ENCODE results near the gene NELL1. TPM values are rescaled to one million over a fixed set of nuclear protein-coding genes. Genes with fewer than 3 reads are reported as not detected.

The NELL1 gene
- total RNA-seq, 1 experiment from 2014 or later = 0.19 TPM

GRCh38 chr11:21364866-21365624, 695.7 kb downstream of the NELL1 start:
- Histone ChIP-seq H3K9ac (ENCODE audit: low read length) (no peak overlapping the region), H4K20me1 (ENCODE audit: insufficient read depth, low read depth, low read length) (no peaks in the 10 kb centered on the region), H3K9me2 (replicated peaks; ENCODE audit: insufficient read depth, low read length) (no peaks in the 10 kb centered on the region), H3K4me2 (ENCODE audit: low read depth, low read length, poor library complexity, severe bottlenecking) (no peak overlapping the region), H2AFZ (ENCODE audit: low read length) (no peak overlapping the region), H3K4me3 (ENCODE audit: low read length) (no peak overlapping the region), H3K9me3 (ENCODE audit: low read length) (no peaks in the 10 kb centered on the region), H3K27me3 (ENCODE audit: low read length) (0 out of 2 replicates have a peak, but pooled peaks cover 2% of the 10 kb centered on the region), H3K27ac (ENCODE audit: low read length) (no peak overlapping the region), H3K36me3 (ENCODE audit: insufficient read depth, low read length) (no peaks in the 10 kb centered on the region), H3K4me1 (ENCODE audit: low read length) (no peaks in the 10 kb centered on the region), H3K79me2 (ENCODE audit: low read length) (no peaks in the 10 kb centered on the region)
- DNase-seq = no peak

DNA sequence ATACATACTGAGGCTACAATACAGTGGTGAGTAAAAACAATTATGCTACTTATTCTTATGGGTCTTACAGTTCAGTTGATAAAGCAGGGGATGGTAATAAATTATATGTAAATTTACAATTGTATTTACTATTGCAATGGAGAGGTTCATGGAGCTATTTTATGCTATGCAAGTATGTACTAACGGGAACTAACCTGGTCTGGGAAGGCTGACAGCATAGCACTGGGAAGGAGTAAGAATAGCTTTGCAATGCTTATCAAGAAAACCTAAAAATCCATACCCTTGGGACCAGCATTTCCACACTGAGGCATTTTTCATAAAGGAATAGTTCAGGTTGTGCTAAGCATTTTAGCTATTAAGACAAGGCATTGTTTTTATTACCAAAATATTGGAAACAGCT, 700.6 kb downstream of the NELL1 start:
- Histone ChIP-seq H3K4me1 (ENCODE audit: low read length) (no peaks in the 10 kb centered on the region), H3K9me2 (replicated peaks; ENCODE audit: insufficient read depth, low read length) (no peaks in the 10 kb centered on the region), H3K9ac (ENCODE audit: low read length) (no peak overlapping the region), H4K20me1 (ENCODE audit: insufficient read depth, low read depth, low read length) (no peaks in the 10 kb centered on the region), H3K4me2 (ENCODE audit: low read depth, low read length, poor library complexity, severe bottlenecking) (no peak overlapping the region), H2AFZ (ENCODE audit: low read length) (no peak overlapping the region), H3K79me2 (ENCODE audit: low read length) (no peaks in the 10 kb centered on the region), H3K27me3 (ENCODE audit: low read length) (no peaks in the 10 kb centered on the region), H3K4me3 (ENCODE audit: low read length) (no peak overlapping the region), H3K36me3 (ENCODE audit: insufficient read depth, low read length) (no peaks in the 10 kb centered on the region), H3K9me3 (ENCODE audit: low read length) (no peaks in the 10 kb centered on the region), H3K27ac (ENCODE audit: low read length) (no peak overlapping the region)
- DNase-seq = no peak

- Histone ChIP-seq H3K9ac (ENCODE audit: low read length) (no peak overlapping the region), H3K4me3 (ENCODE audit: low read length) (no peak overlapping the region), H3K27ac (ENCODE audit: low read length) (no peak overlapping the region), H3K79me2 (ENCODE audit: low read length) (no peaks in the 10 kb centered on the region), H4K20me1 (ENCODE audit: insufficient read depth, low read depth, low read length) (no peaks in the 10 kb centered on the region), H3K4me2 (ENCODE audit: low read depth, low read length, poor library complexity, severe bottlenecking) (no peak overlapping the region), H2AFZ (ENCODE audit: low read length) (no peak overlapping the region), H3K9me3 (ENCODE audit: low read length) (no peaks in the 10 kb centered on the region), H3K27me3 (ENCODE audit: low read length) (no peaks in the 10 kb centered on the region), H3K36me3 (ENCODE audit: insufficient read depth, low read length) (no peaks in the 10 kb centered on the region), H3K9me2 (replicated peaks; ENCODE audit: insufficient read depth, low read length) (no peaks in the 10 kb centered on the region), H3K4me1 (ENCODE audit: low read length) (no peaks in the 10 kb centered on the region)
- no peak for DNase-seq
Measured at GRCh38 chr11:21371044-21371443, 701.7 kb downstream of the NELL1 start.

DNA sequence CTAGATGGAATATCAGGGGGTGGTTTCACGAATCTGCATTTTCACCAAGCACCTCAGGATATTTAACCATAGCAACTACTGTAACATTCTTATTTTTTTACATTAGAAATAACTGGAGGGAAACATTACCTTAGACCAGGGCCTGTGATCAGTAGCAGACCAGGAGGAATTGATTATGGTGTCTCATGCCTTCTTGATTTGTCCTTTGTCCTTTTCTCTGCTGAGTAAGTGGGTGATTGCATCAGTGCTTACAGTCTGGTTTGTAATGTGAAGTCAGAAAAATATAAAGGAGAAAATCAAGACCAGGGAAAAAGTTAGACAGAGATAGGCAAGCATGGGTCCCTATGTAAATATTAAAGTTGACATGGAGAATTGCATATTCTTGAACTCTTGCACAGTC, 703.3 kb downstream of the NELL1 start:
- Histone ChIP-seq H2AFZ (ENCODE audit: low read length) (no peak overlapping the region), H3K9me2 (replicated peaks; ENCODE audit: insufficient read depth, low read length) (no peaks in the 10 kb centered on the region), H3K36me3 (ENCODE audit: insufficient read depth, low read length) (no peaks in the 10 kb centered on the region), H3K4me2 (ENCODE audit: low read depth, low read length, poor library complexity, severe bottlenecking) (no peak overlapping the region), H4K20me1 (ENCODE audit: insufficient read depth, low read depth, low read length) (no peaks in the 10 kb centered on the region), H3K4me3 (ENCODE audit: low read length) (no peak overlapping the region), H3K4me1 (ENCODE audit: low read length) (no peaks in the 10 kb centered on the region), H3K9ac (ENCODE audit: low read length) (no peak overlapping the region), H3K27ac (ENCODE audit: low read length) (no peak overlapping the region), H3K27me3 (ENCODE audit: low read length) (no peaks in the 10 kb centered on the region), H3K79me2 (ENCODE audit: low read length) (no peaks in the 10 kb centered on the region), H3K9me3 (ENCODE audit: low read length) (no peaks in the 10 kb centered on the region)
- DNase-seq = no peak

DNA sequence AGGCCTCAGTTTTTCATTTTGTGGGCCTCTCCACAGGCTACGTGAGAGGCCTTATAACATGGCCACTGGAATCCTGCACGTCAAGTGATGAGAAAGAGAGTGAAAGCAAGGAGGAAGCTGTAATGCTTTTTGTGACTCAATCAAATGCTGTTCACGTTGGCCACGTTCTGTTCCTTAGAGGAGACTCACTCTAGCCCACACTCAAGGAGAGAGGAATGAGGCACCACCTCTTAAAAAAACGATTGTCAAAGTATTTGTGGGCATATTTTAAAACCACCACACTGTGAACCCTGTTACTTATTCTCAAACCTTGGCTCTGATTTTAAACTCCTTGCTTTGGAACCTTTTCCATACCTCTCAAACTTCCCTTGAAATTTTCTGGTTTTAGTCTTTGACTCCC, 705.0 kb downstream of the NELL1 start:
- Histone ChIP-seq H3K27me3 (ENCODE audit: low read length) (no peaks in the 10 kb centered on the region), H3K4me1 (ENCODE audit: low read length) (no peaks in the 10 kb centered on the region), H3K9me2 (replicated peaks; ENCODE audit: insufficient read depth, low read length) (no peaks in the 10 kb centered on the region), H3K27ac (ENCODE audit: low read length) (no peak overlapping the region), H3K9ac (ENCODE audit: low read length) (no peak overlapping the region), H3K4me3 (ENCODE audit: low read length) (no peak overlapping the region), H3K36me3 (ENCODE audit: insufficient read depth, low read length) (no peaks in the 10 kb centered on the region), H3K79me2 (ENCODE audit: low read length) (no peaks in the 10 kb centered on the region), H4K20me1 (ENCODE audit: insufficient read depth, low read depth, low read length) (no peaks in the 10 kb centered on the region), H3K9me3 (ENCODE audit: low read length) (no peaks in the 10 kb centered on the region), H2AFZ (ENCODE audit: low read length) (no peak overlapping the region), H3K4me2 (ENCODE audit: low read depth, low read length, poor library complexity, severe bottlenecking) (no peak overlapping the region)
- no peak for DNase-seq

GRCh38 chr11:21385669-21386440, 716.5 kb downstream of the NELL1 start:
- Histone ChIP-seq H2AFZ (ENCODE audit: low read length) (no peak overlapping the region), H3K4me3 (ENCODE audit: low read length) (no peak overlapping the region), H3K4me1 (ENCODE audit: low read length) (no peaks in the 10 kb centered on the region), H3K9ac (ENCODE audit: low read length) (no peak overlapping the region), H3K4me2 (ENCODE audit: low read depth, low read length, poor library complexity, severe bottlenecking) (no peak overlapping the region), H3K36me3 (ENCODE audit: insufficient read depth, low read length) (no peaks in the 10 kb centered on the region), H4K20me1 (ENCODE audit: insufficient read depth, low read depth, low read length) (no peaks in the 10 kb centered on the region), H3K9me2 (replicated peaks; ENCODE audit: insufficient read depth, low read length) (no peaks in the 10 kb centered on the region), H3K27me3 (ENCODE audit: low read length) (peaks cover 3% of the 10 kb centered on the region; the same call in 1 of the 2 replicates), H3K9me3 (ENCODE audit: low read length) (no peaks in the 10 kb centered on the region), H3K27ac (ENCODE audit: low read length) (no peak overlapping the region), H3K79me2 (ENCODE audit: low read length) (no peaks in the 10 kb centered on the region)
- no peak for DNase-seq

- no peak overlapping the region for H3K4me3 ChIP-seq (ENCODE audit: low read length)
- H3K27me3 ChIP-seq (ENCODE audit: low read length) = no peaks in the 10 kb centered on the region
- no peaks in the 10 kb centered on the region for H4K20me1 ChIP-seq (ENCODE audit: insufficient read depth, low read depth, low read length)
- no peaks in the 10 kb centered on the region for H3K4me1 ChIP-seq (ENCODE audit: low read length)
- no peaks in the 10 kb centered on the region for H3K79me2 ChIP-seq (ENCODE audit: low read length)
- H3K9me3 ChIP-seq (ENCODE audit: low read length) = no peaks in the 10 kb centered on the region
- H3K27ac ChIP-seq (ENCODE audit: low read length) = no peak overlapping the region
- no peaks in the 10 kb centered on the region for H3K9me2 ChIP-seq (replicated peaks; ENCODE audit: insufficient read depth, low read length)
- no peak overlapping the region for H3K4me2 ChIP-seq (ENCODE audit: low read depth, low read length, poor library complexity, severe bottlenecking)
- H3K9ac ChIP-seq (ENCODE audit: low read length) = no peak overlapping the region
- no peaks in the 10 kb centered on the region for H3K36me3 ChIP-seq (ENCODE audit: insufficient read depth, low read length)
- no peak overlapping the region for H2AFZ ChIP-seq (ENCODE audit: low read length)
- no peak for DNase-seq
Measured at GRCh38 chr11:21390430-21390829, 721.0 kb downstream of the NELL1 start.

DNA sequence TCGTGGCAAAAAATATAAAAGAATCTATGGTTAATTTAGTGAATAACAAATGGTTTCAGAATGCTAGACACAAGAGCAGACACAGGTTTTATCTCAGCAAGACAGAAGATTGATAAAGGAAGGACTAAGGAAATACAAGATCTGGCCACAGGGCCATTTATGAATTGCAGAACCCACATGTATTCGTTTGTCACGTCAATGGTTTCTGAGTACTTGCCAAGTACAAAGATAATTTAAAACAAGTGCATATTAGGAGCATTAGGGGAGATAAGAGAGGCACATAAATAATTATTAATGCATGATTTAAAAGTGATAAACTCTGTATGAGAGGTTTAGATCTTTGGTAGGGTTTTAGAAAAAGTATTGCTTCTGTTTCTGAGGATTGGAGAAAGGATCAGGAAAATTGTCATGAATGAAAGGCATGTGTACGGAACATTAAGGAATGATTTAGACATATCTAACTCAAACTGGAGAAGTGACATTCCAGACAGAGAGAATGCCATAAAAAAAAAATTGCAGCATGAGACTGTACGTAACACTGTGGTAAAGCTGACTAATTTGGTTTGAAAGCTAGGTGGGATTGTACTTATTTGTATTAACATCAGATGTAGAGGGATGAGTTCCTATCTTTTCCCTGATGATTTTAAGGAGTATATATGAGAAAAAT, 727.1 kb downstream of the NELL1 start:
- H3K9me2 ChIP-seq (replicated peaks; ENCODE audit: insufficient read depth, low read length) = no peaks in the 10 kb centered on the region
- H3K4me3 ChIP-seq (ENCODE audit: low read length) = no peak overlapping the region
- no peak overlapping the region for H3K9ac ChIP-seq (ENCODE audit: low read length)
- H3K36me3 ChIP-seq (ENCODE audit: insufficient read depth, low read length) = no peaks in the 10 kb centered on the region
- H3K27me3 ChIP-seq (ENCODE audit: low read length) = no peaks in the 10 kb centered on the region
- H2AFZ ChIP-seq (ENCODE audit: low read length) = no peak overlapping the region
- H3K4me1 ChIP-seq (ENCODE audit: low read length) = no peaks in the 10 kb centered on the region
- no peak overlapping the region for H3K4me2 ChIP-seq (ENCODE audit: low read depth, low read length, poor library complexity, severe bottlenecking)
- no peaks in the 10 kb centered on the region for H3K9me3 ChIP-seq (ENCODE audit: low read length)
- H4K20me1 ChIP-seq (ENCODE audit: insufficient read depth, low read depth, low read length) = no peaks in the 10 kb centered on the region
- no peak for DNase-seq
- H3K79me2 ChIP-seq (ENCODE audit: low read length) = no peaks in the 10 kb centered on the region
- no peak overlapping the region for H3K27ac ChIP-seq (ENCODE audit: low read length)

All from Karpas-422 (cell line).